HT-29 (cell line): ENCODE data around the gene PCIF1. TPM values are rescaled to one million over a fixed set of nuclear protein-coding genes. Genes with fewer than 3 reads are reported as not detected.
A peak's percentile ranks its signal among the peaks of the same experiment; 100 is the strongest.
"Not testable (repeated sequence)": the region's sequence is repeated elsewhere in the genome, so short reads cannot be mapped to it uniquely, and the experiment has no call there.

Experiments
- DNase-seq: peaks from one replicate; pipeline ENCODE4 v3.0.0-alpha.2; 2015; ENCODE audit warnings: low spot score
- total RNA-seq: library from RNA; depleted of rRNA; stranded (reverse); fragments of >200 nt; shearing (Covaris generic); gene quantifications from 2 replicates; pipeline ENCODE4 v1.2.3, GENCODE V29; 2014

The PCIF1 gene
- total RNA-seq, 1 experiment from 2014 or later: 31.7 TPM

DNA sequence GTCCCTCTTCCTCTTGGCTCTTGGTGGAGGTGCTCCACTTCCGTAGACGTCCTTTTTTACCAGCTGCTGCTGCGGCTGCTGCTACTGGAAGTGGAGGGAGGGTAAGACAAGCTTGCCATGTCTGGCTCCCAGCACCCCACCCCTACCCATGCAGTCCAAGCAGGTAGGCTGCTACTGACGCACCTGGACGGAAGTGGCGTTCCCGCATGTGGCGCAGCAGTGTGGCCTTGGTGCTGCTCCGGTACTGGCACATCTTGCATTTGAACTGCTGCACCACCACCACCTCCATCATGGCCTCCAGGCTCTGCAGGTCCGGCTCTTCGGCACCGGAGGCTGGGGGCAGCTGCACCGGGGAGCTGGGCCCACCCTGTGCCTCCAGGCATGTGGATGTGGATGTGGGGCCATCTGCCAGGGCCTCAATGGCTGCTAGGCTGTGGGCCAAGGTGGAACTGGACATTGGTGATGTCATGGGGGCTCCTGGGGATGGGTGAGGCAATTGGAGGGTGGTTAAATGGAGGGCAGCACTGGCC lies 33.1 kb downstream of the PCIF1 start:
- no peak for DNase-seq

DNA sequence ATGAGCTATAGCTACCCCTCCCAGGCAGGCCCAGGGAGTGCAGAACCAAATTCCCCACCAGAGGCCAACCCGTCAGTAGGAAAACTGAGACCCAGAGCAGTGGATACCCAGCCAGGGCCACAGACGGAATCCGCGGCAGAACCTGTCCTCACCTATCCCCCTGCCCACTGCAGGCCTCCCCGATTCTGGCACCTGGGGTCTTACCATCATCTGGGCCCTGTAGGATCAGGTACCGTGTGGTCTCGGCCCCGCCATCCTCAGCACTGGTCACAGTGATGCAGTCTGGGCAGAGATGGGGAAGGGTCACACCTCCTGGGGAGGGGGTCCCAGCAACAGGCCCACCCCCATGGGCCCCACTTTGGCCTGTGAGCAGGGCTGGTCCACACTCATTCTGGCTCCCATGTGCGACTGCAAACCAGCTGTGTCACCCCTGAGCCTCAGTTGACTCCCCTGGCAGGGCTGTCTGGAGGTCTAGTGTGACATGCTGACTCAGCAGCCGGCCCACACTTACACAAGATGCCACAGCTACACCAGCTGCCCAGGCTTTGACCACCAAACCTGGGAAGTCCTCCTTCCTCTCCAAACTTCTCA lies 33.7 kb downstream of the PCIF1 start:
- DNase-seq: no peak

DNA sequence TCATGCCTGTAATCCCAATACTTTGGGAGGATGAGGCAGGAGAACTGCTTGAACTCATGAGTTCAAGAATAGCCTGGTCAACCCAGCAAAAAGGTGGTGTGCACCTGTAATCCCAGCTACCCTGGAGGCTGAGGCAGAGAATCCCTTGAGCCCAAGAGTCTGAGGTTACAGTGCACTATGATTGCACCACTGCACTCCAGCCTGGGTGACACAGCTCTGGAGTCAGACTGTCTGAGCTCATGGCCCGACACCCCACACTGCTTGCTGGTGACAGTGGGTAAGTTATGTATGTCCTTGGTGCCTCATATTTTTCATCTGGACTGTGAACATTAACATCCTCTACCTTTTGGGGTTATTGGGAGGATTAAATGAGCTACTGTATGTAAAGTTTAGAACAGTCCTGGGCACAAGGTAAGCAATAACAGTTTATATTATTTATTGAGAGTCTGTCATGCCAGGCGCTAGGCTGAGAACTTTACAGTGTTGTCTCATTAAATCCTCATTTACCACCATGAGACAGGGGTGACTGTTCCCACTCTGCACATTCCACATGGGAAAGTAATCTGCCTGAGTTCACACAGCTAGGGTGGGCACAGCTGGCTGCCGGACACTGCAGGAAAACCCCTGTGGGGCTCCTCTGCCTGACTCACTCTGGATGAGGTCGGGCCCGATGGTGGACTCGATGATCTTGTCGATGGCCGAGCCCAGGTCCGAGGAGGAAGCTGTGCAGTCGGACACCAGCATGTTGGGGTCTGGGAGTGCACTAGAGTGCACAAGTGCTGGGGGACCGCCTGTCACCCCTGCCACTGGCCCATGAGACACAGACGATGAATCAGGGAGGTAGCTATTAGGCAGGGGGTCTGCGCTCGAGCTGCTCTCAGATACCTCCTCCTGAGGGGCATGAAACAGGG lies 34.6 kb downstream of the PCIF1 start:
- no peak for DNase-seq

DNA sequence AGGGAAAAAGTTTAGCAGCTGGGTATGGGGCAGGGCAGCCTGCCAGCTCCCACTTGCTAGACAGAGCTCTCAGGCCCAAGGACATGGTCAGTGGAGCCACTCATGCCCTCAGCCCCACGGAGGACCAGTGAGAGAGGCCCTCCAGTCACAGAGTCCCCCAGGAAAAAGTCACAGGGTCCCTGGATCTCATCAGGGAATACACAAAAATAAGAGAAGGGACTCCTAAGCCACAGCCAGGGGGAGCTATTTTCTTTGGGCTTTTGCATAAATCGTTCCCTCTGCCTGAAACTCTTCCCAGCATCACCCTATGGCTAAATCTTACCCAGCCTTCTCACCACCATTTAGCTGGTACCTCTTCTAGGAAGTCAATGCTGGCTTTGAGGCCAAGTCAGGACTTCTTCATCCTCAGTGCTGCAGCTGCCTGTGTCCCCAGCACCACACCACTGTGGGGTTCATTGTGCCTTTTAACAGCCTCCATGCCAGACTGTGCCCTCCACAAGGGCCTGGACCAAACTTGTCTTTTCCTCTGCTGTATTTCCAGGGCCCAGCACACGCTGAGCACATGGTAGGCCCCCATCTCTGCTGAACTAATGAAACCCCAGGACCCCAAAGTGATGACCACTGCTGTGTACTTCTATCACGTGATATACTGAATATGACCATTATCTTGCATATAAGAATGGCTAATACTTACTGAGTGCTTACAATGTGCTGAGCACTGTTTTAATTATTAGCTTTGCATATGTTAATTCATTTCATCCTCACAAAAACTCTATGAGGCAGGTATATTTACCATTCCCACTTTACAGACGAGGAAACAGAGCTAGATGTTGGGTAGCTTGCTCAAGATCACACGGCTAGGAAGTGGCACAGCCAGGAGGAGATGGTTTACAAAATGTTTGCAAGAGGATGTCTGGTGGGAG lies 35.5 kb downstream of the PCIF1 start:
- DNase-seq: peak; percentile 91

DNA sequence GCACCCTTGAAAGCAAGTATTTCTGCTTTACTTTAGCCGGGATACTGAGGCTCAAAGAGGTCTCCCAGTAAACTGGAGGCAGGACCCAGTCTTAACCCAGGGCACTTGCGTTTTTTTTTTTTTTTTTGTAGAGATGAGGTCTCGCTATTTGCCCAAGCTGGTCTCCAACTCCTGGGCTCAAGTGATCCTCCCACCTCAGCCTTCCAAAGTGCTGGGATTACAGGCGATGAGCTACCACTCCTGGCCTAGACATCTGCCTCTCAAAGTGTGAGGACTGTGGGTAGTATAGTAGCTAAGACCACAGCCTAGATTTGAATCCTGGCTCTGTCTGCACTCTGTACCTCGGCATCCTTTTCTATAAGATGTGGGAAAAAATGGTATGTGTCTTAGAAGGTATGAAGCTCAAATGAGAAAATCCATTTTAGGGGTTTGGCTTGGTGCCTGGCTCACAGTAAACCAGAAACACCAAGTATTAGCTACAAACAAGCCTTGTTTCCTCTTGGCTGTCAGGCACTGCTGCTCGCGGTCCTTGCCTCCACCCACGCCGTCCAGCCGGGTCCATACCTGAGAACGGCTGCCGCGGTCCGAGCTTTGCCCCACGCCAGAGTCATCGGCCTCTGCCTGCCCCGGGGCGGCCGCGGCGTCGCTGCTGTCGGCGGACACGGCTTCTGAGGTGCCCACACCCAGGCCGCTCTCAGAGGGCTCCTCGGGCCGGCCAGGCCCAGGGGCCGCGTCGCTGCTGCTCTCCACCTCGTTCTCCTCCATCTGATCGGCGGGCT lies 36.4 kb downstream of the PCIF1 start:
- DNase-seq: peak; percentile 47

DNA sequence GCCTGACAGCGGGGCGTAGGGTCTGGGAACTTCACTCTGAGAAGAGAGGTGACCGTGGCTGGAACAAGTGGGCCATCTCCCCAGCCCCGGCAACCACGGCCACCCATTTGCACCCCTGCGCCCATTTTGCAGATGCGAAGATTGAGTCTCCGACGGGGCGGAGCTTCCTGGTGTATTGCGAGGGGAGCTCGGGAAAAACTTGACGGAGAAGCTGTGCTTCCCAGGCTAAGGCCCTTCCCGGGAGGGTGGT lies 36.9 kb downstream of the PCIF1 start:
- DNase-seq: no peak

DNA sequence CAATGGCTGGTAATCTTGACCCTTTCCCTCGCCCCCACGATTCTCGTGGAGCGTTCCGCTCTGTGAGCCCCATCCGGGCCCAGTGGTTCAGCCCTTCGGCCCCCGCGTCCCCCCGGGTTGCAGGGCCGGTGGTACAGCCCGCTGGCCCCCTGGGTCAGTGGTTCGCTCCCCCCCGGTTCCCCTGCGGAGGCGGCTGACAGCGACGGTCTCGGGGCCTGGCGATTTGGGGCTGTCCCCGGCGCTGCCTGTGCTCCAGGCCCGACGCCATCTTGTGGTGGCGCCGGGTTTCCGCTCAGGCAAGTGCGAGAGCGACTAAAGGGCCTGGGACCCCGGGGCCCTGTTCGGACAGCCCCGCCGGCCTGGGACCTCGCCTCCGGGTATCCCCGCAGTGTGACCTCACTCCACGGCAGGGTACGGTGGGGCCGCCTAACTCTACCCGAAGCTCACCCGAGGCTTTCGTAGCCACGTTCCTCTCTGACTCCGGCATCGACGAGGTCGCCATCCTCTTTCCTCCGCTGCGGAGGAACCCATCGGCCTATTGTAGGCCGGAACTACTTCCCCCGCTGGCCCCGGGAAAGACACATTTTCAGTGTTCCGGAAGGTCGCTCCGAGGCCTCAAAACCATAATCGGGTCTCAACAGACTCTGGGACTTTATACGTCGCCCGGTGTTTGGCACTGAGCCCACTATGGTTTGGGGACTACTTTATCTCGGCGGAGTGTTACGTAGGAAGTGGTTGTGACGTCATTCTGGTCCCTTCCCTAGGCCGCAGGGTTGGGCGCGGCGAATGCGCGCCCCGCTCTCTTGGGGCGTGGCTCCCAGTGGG lies 37.4 kb downstream of the PCIF1 start, which contains the start of gene ZNF335:
ZNF335 (minus strand) TSS at position 529 of the 825 bp plus-strand sequence. CDS start 793 bp downstream, outside the sequence.
- DNase-seq: peak; percentile 99

DNA sequence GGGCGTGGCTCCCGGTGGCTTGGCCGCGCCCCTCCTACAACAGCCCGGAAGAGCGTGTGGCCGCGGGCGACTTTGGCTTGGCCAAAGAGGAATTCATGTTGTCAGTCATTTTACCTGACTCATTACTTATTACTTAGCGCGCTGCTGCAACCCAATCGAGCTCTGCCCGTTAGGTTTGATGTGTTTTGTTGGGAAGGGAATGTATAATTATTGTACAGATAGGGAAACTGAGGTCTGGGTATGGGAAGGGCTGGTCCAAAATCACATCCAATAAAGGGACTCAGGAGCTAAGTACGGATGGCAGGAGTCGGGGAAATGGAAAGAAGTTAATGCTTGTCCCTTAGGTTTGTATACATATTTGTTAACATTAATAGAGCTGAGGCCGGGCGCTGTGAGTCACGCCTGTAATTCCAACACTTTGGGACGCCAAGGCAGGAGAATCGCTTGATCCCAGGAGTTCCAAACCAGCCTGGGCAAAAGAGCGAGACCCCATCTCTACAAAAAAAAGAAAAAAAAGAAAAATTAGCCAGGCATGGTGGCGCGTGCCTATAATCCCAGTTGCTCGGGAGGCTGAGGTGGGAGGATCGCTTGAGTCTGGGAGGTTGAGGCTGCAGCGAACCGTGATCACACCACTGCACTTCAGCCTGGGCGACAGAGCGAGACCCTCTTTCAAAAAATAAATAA lies 38.2 kb downstream of the PCIF1 start:
- no peak for DNase-seq

DNA sequence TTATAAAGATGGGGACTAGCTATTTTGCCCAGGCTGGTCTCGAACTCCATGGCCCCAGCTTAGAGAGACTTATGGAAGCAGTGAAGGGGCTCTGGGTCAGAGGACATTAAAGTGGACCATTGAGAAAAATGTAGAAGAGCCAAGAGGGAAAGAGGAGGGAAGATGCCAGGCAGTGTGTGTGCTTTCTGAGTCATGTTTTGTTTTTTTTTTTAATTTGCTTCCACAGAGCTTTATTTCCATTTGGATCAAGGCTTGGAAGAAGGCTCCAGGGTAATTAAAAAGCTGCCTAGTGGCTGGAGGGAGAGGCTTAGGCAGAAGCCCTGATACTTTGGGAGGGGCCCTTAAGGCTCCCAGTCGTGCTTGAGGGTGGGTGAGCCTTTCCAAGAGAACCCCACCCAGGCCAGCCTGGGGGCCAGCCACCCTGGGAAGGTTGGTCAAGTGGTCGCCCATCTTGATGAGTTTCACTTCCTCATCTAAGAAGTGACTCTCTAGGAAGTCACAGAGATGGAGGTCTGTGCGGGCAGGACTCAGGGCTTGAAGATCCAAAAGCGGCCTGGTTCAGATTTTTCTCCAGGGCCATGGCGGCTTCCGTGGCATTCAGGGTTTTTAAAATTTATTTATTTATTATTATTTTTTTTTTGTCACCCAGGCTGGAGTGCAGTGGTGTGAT lies 40.5 kb downstream of the PCIF1 start:
- no peak for DNase-seq

DNA sequence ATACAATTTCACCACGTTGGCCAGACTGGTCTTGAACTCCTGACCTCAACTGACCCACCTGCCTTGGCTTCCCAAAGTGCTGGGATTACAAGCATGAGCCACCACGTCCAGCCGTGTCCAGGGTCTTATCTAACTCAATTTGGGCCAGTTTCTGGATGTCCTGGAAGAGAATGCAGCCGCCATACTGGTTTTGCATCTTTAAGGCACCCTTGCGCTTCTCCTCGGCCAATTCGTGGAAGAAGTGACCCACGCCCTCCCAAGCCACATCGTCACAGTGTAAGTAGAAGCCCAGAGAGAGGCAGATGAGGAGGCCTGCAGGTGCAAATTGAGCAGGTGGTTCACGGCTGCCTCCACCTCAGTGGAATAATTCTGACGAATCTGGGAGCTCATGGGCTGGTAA lies 41.2 kb downstream of the PCIF1 start:
- DNase-seq: no peak

DNA sequence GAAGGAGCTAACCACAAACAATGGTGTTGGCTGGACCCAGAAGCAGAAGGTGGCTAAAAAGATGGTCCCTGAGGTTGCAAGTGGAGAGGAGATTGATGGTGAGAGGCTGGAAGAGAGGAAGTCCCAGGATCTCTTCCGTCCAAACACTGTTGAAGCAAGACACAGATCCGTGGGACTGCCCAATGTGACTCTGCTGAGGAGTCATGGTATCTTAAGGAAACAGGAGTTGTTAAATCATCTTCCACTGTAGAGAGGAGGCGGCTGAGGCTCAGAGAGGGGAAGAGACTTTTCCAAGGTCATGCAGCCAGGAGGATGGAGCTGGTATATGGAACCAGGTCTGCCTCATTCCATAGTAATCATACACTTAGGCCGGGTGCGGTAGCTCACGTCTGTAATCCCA lies 41.6 kb downstream of the PCIF1 start:
- no peak for DNase-seq

DNA sequence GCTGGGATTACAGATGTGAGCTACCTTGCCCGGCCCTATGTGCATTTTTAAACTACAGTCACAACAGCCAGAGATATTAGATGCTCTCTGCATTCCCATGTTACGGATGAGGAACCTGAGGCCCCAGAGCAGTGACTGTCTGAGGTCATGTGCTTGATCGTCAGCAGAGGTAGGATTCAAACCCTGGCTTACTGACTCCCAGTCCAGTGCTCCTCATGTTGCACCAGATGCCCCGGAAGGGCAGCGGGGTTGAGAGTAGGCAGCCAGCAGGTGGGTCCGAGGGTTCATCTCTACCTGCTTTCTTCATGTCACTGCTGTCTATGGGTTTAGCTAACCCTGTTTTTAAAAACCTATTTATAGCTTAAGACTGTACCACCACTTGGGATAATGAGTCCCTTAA lies 46.8 kb downstream of the PCIF1 start:
- no peak for DNase-seq

DNA sequence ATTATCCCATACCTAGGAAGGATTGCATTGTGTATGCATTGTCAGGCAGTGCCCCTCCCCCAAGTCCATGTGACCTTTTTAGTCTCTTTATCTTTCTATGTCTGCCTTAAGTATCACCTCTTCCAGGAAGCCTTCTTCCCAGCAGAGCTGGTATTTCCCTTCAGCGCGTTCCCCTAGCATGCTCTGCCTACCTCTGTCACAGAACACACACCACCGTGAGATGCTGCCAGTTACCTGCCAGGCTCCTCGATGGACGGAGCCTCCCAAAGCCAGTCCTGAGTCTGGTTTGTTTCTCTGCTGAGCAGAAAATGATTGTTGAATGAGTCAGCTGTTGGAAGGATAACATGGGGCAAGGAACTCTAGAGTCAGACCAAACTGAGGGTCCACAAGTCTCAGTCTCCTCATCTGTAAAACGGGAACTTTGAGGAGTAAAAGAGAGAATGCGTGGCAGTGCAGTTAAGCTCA lies 48.8 kb downstream of the PCIF1 start:
- DNase-seq: no peak

DNA sequence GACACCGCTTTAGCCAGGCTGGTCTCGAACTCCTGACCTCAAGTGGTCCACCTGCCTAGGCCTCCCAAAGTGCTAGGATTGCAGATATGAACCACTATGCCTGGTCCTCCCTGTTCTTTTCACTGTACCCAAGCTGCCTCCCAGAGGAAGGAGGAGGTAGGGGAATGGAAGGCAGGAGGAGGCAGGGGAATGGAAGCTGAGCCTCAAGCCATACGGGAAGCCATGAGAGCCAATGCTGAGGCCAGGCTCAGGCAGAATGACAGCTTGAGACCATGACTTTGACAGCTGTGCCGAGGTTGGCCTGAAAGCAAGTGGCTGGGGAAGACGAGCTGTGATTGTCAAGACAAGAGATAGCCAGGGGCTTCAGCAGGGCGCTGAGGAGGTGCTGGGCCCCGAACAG lies 51.1 kb downstream of the PCIF1 start:
- DNase-seq: peak; percentile 12

DNA sequence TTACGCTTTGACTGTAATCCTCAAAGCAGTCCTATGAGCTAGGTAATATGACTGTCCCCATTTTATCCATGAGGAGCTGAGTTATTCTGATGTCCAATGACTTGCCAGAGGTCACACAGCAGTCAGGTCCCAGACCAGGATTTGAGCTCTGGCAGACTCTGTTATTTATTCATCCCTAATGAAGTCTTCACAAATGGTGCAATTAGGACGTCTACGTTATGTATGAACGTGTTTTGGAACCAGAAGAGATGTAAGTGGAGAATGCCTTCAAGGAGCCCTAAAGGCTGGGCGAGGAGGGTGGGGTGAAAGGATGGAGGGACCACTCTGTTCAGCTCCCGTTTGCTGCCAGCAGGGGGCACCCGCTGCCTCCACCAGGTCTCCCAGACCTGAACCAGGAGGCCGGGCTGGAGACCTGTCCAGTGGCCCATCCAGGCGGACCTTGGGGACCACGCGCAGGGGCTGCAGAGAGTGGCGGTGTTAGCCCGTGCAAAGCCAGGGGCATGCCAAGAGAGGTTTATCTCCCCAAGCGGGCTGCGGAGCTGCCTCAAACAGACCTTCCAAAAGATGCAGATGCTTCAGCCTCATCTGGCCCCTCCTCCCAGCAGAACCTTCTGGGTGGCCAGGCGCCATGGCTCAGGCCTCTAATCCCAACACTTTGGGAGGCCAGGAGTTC lies 52.8 kb downstream of the PCIF1 start:
- peak; percentile 82 for DNase-seq

DNA sequence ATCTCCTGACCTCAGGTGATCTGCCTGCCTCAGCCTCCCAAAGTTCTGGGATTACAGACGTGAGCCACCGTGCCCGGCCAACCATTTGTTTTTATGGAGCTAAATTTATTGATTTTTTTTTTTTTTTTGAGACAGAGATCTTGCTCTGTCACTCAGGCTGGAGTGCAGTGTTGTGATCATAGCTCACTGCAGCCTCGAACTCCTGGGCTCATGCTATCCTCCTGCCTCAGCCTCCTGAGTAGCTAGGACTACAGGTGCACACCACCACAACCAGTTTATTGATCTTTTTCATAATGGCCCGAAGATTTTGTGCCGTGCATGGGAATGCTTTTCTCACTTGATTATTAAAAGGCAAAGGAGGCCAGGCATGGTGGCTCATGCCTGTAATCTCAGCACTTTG lies 54.3 kb downstream of the PCIF1 start:
- not testable (repeated sequence) for DNase-seq

DNA sequence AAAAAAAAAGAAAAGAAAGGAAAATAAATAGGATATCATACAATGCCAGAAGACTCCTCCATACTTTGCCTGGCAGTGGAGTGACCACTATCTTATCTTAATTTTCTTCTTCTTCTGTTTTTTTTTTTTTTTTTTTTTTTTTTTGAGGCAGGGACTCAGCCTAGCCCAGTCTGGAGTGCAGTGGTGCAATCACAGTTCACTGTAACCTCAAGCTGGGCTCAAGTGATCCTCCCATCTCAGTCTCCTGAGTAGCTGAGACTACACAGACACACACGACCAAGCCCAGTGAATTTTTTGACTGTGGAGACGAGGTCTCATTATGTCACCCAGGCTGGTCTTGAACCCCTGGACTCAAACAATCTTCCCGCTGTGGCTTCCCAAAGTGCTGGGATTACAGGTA lies 57.1 kb downstream of the PCIF1 start:
- DNase-seq: no peak

DNA sequence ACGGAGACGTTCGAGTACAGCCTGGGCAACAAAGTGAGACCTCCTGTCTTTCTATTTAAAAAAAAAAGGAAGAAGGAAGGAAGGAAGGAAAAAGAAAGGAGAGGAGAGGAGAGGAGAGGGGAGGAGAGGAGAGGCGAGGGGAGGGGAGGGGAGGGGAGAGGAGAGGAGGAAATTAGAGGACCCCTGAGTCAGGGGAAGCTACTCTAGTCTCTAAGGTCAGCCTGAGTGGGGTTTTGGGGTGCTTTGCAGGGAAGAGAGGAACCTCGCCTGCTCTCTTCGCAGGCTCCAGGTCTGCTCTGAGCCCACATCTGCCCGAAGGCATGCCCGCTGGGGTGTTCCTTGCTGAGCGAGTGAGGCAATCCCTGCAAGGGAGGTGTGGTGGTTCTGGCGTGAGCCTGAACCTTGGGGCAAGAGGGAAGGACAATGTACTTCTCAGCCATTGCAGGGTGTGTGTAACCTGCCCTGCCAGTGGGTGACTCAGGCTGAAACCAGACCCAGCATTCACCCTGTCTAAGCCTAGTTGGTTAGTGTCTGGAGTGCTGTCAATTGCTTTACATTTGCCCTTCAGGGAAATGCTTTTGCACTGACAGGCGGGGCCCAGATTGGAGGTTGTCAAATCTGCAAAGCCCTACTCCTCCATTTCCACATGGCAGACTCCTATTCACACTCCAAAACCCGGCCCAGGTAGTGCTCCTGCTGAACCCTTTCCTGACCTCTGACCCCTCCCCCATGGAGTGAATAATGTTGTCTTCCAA lies 58.9 kb downstream of the PCIF1 start:
- peak; percentile 67 for DNase-seq
